T-helper 17 cell (primary cell): ENCODE results near the gene SEC24B. TPM values are rescaled to one million over a fixed set of nuclear protein-coding genes. Genes with fewer than 3 reads are reported as not detected.
"Not testable (repeated sequence)": the region's sequence is repeated elsewhere in the genome, so short reads cannot be mapped to it uniquely, and the experiment has no call there.

ENCODE experiments used
- ATAC-seq: fragments of 150-1000 bp; cut with Tn5 transposase; 2 replicates; pipeline ENCODE4 v1.10.0; 2021; ENCODE audit warnings: mild to moderate bottlenecking, moderate library complexity
- DNase-seq, 3 donors: peaks; one replicate each; pipeline versions ENCODE4 v3.0.0 to v3.0.0-alpha.2; 2020 to 2021
- H3K9me3 ChIP-seq: one replicate; pipeline ENCODE4 v1.7.0; 2013; ENCODE audit warnings: low read length, mild to moderate bottlenecking; ENCODE audit not compliant: control insufficient read depth, poor library complexity, severe bottlenecking
- H3K27ac Mint-ChIP-seq: one replicate; pipeline ENCODE4 v1.8.0; 2022; ENCODE audit warnings: mild to moderate bottlenecking, moderate library complexity, mixed read lengths
- H3K27me3 Mint-ChIP-seq: one replicate; pipeline ENCODE4 v1.8.0; 2022; ENCODE audit warnings: mixed read lengths
- H3K36me3 Mint-ChIP-seq: one replicate; pipeline ENCODE4 v1.8.0; 2022; ENCODE audit warnings: low read depth, mixed read lengths
- H3K4me1 Mint-ChIP-seq: one replicate; pipeline ENCODE4 v1.8.0; 2022; ENCODE audit warnings: mild to moderate bottlenecking, mixed read lengths
- H3K4me3 Mint-ChIP-seq: one replicate; pipeline ENCODE4 v1.8.0; 2022; ENCODE audit warnings: mild to moderate bottlenecking, moderate library complexity, mixed read lengths
- total RNA-seq, 4 donors: library from RNA in 2 of 4; stranded (reverse) in 2 of 4; gene quantifications; one replicate each; pipeline ENCODE4 v1.2.3 and lab custom pipeline; 2022 to 2026

SEC24B gene
- total RNA-seq, 2 donors from 2014 or later = 37.8 to 39.5 TPM

DNA sequence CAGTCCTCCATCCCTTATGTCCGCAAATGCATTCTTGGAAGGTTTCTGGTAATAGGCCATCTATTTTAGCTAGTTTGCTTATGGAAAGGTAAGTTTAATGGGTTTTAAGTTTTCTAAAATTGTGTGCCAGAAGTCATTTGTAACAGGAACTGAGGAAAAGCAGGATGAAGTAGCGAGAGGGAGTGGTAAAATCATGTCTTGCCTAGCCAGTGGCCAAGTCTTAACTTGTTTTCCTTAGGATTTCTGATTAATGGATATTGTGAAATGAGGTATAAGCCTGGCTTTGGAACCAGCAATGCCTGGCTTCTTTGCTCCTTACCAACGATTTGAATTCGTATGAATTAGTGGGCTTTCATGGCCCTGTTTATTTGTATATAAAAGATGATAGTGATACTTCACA is 7.3 kb downstream of the SEC24B start:
- H3K4me3 Mint-ChIP-seq = no peak overlapping the region
- H3K9me3 ChIP-seq = no peaks in the 10 kb centered on the region
- H3K36me3 Mint-ChIP-seq = peaks cover 2% of the 10 kb centered on the region
- ATAC-seq = no peak
- H3K4me1 Mint-ChIP-seq = peaks cover 53% of the 10 kb centered on the region
- no peak overlapping the region for H3K27ac Mint-ChIP-seq
- no peaks in the 10 kb centered on the region for H3K27me3 Mint-ChIP-seq
- DNase-seq = no peak

- Mint-ChIP-seq H3K4me3 (peak overlapping the region; percentile 15), H3K4me1 (peaks cover 52% of the 10 kb centered on the region), H3K27ac (peak overlapping the region; percentile 84), H3K27me3 (no peaks in the 10 kb centered on the region), H3K36me3 (peaks cover 2% of the 10 kb centered on the region)
- ATAC-seq (no peak), DNase-seq (no peak)
- no peaks in the 10 kb centered on the region for H3K9me3 ChIP-seq
These were observed 8.3 kb downstream of the SEC24B start for GRCh38 chr4:109441862-109442458.

DNA sequence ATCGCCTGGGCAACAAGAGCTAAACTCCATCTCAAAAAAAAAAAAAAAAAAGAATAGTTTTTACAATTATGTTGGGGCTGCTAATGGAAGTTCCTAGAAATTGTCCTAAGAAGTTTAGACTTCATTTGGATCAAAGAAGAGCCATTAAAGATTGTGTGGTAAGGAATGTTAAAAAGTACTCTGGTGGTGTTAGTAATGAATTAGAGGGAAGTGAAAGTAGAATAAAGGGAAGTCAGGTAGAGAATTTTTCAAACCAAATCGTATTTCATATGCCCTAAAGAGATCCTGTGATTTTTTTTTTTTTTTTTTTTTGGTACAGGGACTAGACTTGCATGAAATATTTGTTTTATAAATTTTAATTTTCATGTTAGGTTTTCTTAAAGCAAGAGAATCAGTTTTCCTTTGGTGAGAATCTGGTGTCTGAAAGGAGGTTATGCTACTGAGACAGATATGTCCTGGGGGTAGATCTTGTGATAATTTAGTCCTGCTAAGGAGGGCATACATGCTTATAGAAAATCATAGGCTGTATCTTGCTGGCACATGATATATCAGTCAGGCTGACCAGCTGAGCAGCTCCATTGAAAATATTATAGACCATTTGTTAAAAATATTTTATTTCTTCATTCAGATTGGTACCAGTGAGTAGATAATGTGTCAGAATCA is 10.7 kb downstream of the SEC24B start:
- ATAC-seq = no peak
- Mint-ChIP-seq H3K27me3 (no peaks in the 10 kb centered on the region), H3K36me3 (peaks cover 2% of the 10 kb centered on the region), H3K4me1 (peaks cover 45% of the 10 kb centered on the region), H3K27ac (peak overlapping the region; percentile 84), H3K4me3 (no peak overlapping the region)
- no peaks in the 10 kb centered on the region for H3K9me3 ChIP-seq
- DNase-seq = no peak

DNA sequence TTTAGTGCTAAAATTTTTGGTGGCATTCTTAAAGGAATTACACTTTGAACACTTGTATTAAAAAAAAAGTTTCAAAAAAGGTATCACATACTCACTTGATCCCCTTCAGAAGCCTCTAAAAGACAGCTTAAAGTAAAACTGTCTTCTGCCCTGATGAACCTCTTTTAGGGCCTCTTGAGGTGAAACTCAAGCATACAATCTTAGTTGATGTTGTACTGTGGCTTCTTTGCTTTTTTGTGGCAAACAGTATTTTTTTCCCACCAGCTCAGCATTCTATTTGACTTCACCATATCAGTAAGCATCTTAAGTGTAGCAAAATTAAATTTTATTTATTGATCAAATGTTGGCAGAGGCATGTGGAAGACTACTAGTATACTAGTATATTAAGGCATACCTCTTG is 13.7 kb downstream of the SEC24B start:
- H3K9me3 ChIP-seq = no peaks in the 10 kb centered on the region
- Mint-ChIP-seq H3K36me3 (peaks cover 5% of the 10 kb centered on the region), H3K4me1 (peaks cover 40% of the 10 kb centered on the region), H3K4me3 (no peak overlapping the region), H3K27ac (peak overlapping the region; percentile 34), H3K27me3 (no peaks in the 10 kb centered on the region)
- DNase-seq = no peak
- no peak for ATAC-seq

DNA sequence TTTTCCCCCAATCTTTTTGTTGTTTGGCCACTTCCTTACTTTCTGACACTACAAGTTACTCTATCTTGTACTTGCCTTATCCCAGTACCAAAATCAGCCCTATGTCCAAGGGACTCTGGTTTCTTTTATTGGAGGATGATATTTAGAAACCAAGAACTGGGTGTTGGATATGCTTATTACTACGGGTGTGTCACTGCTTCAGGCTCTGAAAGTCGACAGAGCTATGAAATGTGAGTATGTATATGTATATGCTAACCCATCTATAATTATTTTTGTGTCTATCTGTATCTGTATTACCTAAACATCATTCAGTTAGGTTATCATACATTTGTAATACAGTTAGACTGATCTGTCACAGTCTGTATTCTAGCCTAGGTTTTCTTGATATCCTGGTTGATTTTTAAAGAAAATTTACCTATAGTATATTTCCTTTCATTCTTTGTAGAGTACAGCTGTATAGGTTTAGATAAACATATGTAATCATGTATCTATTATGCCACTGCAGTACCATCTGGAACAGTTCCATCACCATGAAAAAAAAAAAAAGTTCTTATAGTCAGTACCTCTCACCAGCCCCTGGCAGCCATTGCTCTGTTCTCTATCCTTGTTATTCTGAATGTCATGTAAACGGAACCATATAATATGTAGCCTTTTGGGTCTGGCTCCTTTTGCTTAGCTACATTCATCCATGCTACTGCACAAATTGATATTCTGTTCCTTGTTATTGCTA is 18.1 kb downstream of the SEC24B start:
- no peak overlapping the region for H3K4me3 Mint-ChIP-seq
- no peaks in the 10 kb centered on the region for H3K9me3 ChIP-seq
- ATAC-seq (no peak), DNase-seq (no peak)
- H3K27ac Mint-ChIP-seq = no peak overlapping the region
- peaks cover 3% of the 10 kb centered on the region for H3K36me3 Mint-ChIP-seq
- peaks cover 33% of the 10 kb centered on the region for H3K4me1 Mint-ChIP-seq
- no peaks in the 10 kb centered on the region for H3K27me3 Mint-ChIP-seq

- ATAC-seq, DNase-seq, H3K27me3 Mint-ChIP-seq, H3K27ac Mint-ChIP-seq, H3K9me3 ChIP-seq, H3K4me3 Mint-ChIP-seq, H3K36me3 Mint-ChIP-seq: not testable (repeated sequence)
- H3K4me1 Mint-ChIP-seq = peaks cover 27% of the 10 kb centered on the region
These were observed 19.5 kb downstream of the SEC24B start for GRCh38 chr4:109453110-109453509.

DNA sequence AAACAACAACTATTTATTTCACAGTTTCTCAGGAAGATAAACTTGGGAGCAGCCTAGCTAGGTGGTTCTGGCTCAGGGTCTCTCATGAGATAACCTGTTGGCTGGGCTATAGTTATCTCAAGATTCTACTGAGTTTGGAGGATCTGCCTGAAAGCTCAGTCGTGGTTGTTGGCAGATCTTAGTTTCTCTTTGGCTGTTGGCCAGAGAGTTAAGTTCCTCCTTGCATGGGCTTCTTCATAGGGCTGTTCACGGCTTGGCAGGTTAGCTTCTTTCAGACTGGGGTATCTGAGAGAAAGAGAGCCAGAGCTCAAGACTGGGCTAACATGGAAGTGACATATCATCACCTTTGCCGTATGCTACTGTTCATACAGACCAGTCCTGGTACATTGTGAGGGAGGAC is 28.7 kb downstream of the SEC24B start:
- Mint-ChIP-seq H3K4me1 (peaks cover 19% of the 10 kb centered on the region), H3K36me3 (peaks cover 9% of the 10 kb centered on the region), H3K4me3 (no peak overlapping the region), H3K27me3 (no peaks in the 10 kb centered on the region), H3K27ac (no peak overlapping the region)
- ATAC-seq = no peak
- H3K9me3 ChIP-seq = no peaks in the 10 kb centered on the region
- DNase-seq = no peak

GRCh38 chr4:109462802-109463201 is 29.2 kb downstream of the SEC24B start:
- no peaks in the 10 kb centered on the region for H3K9me3 ChIP-seq
- H3K27me3 Mint-ChIP-seq = no peaks in the 10 kb centered on the region
- DNase-seq (no peak), ATAC-seq (no peak)
- peaks cover 9% of the 10 kb centered on the region for H3K36me3 Mint-ChIP-seq
- peaks cover 20% of the 10 kb centered on the region for H3K4me1 Mint-ChIP-seq
- no peak overlapping the region for H3K27ac Mint-ChIP-seq
- no peak overlapping the region for H3K4me3 Mint-ChIP-seq

- H3K36me3 Mint-ChIP-seq = peaks cover 12% of the 10 kb centered on the region
These were observed 31.5 kb downstream of the SEC24B start for GRCh38 chr4:109465069-109465468.

GRCh38 chr4:109469915-109470314 is 36.3 kb downstream of the SEC24B start:
- no peak for DNase-seq
- Mint-ChIP-seq H3K4me1 (peaks cover 37% of the 10 kb centered on the region), H3K36me3 (peaks cover 6% of the 10 kb centered on the region), H3K27ac (no peak overlapping the region), H3K27me3 (no peaks in the 10 kb centered on the region), H3K4me3 (no peak overlapping the region)
- no peak for ATAC-seq
- H3K9me3 ChIP-seq = no peaks in the 10 kb centered on the region

More at GRCh38 chr4:109465069-109465468, 31.5 kb downstream of the SEC24B start:
- H3K9me3 ChIP-seq = no peaks in the 10 kb centered on the region
- DNase-seq (no peak), ATAC-seq (no peak)
- Mint-ChIP-seq H3K4me1 (peaks cover 27% of the 10 kb centered on the region), H3K4me3 (no peak overlapping the region), H3K27ac (peak overlapping the region; percentile 21), H3K27me3 (no peaks in the 10 kb centered on the region)

- no peaks in the 10 kb centered on the region for H3K9me3 ChIP-seq
- H3K27me3 Mint-ChIP-seq = no peaks in the 10 kb centered on the region
- DNase-seq = no peak
- no peak for ATAC-seq
- peaks cover 35% of the 10 kb centered on the region for H3K4me1 Mint-ChIP-seq
- no peak overlapping the region for H3K27ac Mint-ChIP-seq
- H3K36me3 Mint-ChIP-seq = peaks cover 6% of the 10 kb centered on the region
- H3K4me3 Mint-ChIP-seq = no peak overlapping the region
These were observed 38.7 kb downstream of the SEC24B start for GRCh38 chr4:109472343-109472761.

GRCh38 chr4:109473824-109474223 is 40.2 kb downstream of the SEC24B start:
- H3K27me3 Mint-ChIP-seq = no peaks in the 10 kb centered on the region
- H3K36me3 Mint-ChIP-seq = peaks cover 3% of the 10 kb centered on the region
- peaks cover 29% of the 10 kb centered on the region for H3K4me1 Mint-ChIP-seq
- no peaks in the 10 kb centered on the region for H3K9me3 ChIP-seq
- ATAC-seq (no peak), DNase-seq (no peak)
- no peak overlapping the region for H3K27ac Mint-ChIP-seq
- no peak overlapping the region for H3K4me3 Mint-ChIP-seq

DNA sequence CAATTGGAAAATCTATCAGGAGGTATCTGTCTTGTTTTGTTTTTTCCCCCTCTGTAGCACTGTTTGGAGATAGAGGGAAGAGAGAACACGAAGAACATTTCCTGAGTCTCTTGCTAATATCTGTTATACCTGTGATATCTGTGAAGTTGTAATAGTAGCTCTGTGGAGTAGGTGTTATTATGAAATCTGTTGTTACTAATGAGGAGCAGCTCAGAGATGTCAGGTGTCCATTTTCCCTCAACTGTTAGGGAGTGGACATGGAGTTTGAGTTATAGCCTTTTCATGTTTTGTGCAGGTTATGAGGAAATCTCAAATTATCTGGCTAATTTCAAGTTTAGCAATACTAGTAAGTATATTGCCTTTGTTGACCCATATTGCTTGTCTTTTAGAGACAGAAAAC is 52.4 kb downstream of the SEC24B start:
- H3K9me3 ChIP-seq = no peaks in the 10 kb centered on the region
- Mint-ChIP-seq H3K36me3 (peaks cover 5% of the 10 kb centered on the region), H3K4me1 (peaks cover 23% of the 10 kb centered on the region), H3K4me3 (no peak overlapping the region), H3K27ac (peak overlapping the region; percentile 70), H3K27me3 (no peaks in the 10 kb centered on the region)
- DNase-seq (no peak), ATAC-seq (no peak)
